Measurements from ENCODE around the gene LRP1B.

DNA sequence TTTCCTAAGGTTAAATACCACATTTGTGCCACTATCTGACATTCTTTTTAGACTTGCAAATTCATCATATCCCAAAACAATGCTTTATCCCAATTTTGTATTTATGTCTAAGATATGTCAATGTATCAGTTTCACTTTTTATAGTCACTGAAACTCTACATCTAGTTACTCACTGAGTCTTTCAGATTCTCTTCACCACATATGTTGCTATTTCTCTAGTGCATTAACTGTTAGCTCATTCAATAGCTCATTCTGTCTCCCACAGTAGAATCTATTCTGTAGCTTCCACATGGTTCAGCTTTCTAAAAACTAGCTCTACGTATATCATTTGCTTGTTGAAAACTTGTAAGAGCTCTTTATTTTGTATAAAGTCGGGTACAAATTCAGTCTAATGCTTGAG is 1930.1 kb downstream of the LRP1B start:
- TF ChIP-seq, protein P1, sequence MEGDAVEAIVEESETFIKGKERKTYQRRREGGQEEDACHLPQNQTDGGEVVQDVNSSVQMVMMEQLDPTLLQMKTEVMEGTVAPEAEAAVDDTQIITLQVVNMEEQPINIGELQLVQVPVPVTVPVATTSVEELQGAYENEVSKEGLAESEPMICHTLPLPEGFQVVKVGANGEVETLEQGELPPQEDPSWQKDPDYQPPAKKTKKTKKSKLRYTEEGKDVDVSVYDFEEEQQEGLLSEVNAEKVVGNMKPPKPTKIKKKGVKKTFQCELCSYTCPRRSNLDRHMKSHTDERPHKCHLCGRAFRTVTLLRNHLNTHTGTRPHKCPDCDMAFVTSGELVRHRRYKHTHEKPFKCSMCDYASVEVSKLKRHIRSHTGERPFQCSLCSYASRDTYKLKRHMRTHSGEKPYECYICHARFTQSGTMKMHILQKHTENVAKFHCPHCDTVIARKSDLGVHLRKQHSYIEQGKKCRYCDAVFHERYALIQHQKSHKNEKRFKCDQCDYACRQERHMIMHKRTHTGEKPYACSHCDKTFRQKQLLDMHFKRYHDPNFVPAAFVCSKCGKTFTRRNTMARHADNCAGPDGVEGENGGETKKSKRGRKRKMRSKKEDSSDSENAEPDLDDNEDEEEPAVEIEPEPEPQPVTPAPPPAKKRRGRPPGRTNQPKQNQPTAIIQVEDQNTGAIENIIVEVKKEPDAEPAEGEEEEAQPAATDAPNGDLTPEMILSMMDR (IDR thresholded peaks at IDR 0.05): no peak
- TF ChIP-seq, protein P2, sequence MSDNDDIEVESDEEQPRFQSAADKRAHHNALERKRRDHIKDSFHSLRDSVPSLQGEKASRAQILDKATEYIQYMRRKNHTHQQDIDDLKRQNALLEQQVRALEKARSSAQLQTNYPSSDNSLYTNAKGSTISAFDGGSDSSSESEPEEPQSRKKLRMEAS (CRISPR knock-in tag; IDR thresholded peaks at IDR 0.05): no peak
- TF ChIP-seq GABPB1 (CRISPR knock-in tag; IDR thresholded peaks at IDR 0.05) (no peak), ESRRA (CRISPR knock-in tag; IDR thresholded peaks at IDR 0.05; ENCODE audit: borderline replicate concordance) (no peak), CREB1 (CRISPR knock-in tag; IDR thresholded peaks at IDR 0.05) (no peak), ZNF138 (CRISPR knock-in tag; conservative IDR thresholded peaks at IDR 0.05) (no peak), OVOL2 (CRISPR knock-in tag; IDR thresholded peaks at IDR 0.05; ENCODE audit: borderline replicate concordance) (no peak)
- TF ChIP-seq, protein P3, sequence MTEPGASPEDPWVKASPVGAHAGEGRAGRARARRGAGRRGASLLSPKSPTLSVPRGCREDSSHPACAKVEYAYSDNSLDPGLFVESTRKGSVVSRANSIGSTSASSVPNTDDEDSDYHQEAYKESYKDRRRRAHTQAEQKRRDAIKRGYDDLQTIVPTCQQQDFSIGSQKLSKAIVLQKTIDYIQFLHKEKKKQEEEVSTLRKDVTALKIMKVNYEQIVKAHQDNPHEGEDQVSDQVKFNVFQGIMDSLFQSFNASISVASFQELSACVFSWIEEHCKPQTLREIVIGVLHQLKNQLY (CRISPR knock-in tag; IDR thresholded peaks at IDR 0.05): no peak
- TF ChIP-seq, protein P4, sequence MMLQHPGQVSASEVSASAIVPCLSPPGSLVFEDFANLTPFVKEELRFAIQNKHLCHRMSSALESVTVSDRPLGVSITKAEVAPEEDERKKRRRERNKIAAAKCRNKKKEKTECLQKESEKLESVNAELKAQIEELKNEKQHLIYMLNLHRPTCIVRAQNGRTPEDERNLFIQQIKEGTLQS (CRISPR knock-in tag; conservative IDR thresholded peaks at IDR 0.05): no peak

Measured in WTC11 (cell line).